ENCODE results near the gene LMO1.

Gene LMO1

GRCh38 chr11:8225589-8226036 lies 38.1 kb downstream of the LMO1 start:
- DNase-seq: peak; percentile 61

DNA sequence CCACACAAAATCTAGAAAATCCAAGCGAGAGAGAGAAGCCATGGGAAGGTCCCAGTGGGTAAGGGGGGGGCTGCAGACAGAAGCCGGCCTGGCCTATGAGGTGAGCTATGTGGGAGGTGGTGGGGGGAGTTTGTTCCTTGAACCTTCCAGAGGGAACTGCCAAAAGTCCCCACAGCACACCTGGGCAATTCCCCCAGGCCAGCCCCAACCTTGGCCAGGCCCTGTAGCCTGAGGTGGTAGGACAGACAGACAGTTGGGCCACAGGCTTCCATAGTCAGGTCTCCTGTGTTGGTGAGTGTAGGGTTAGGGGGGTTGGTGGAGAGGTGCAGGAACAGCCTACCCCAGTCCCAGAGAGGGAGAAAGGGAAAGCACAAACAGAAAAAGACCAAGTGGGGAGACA lies 39.0 kb downstream of the LMO1 start:
- no peak for DNase-seq

DNA sequence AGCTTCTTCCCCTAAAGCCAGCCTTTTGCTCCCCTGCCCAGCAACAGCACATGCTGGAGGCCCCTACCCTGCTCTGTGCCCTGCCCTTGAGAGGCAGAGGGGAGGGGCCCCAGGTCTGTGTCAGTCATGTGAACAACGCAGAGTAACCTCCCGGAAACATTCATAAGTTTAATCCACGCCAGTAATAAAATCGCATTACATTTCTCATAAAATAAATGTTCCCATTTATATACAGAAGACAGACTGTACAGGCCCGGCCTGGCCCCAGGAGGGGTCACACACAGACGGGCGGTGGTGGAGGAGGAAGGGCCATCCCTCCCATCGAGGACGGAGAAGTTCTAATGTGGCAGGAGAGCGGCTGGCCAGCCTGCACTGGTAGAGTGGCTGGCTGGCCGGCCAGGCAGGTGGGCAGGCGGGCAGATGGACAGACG lies 39.5 kb downstream of the LMO1 start:
- no peak for DNase-seq

DNA sequence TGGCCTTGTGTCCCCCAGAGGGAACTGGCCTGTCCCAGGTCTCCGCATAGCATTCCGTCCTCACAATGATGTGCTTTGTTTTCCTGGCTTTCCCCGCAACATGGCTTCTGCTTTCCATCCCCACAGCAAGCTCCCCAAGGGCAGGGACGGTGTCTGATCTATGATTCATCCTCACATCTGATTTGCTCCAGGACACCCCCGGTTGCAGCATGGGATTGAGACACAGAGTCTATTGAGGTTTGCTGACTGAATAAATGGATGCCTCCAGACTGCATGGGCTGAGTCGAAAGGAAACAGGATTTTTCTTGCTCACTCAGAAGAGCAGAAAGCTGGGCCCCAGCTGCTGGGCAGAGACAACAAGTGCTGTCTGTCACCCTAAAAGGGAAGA lies 40.2 kb downstream of the LMO1 start:
- no peak for DNase-seq

DNA sequence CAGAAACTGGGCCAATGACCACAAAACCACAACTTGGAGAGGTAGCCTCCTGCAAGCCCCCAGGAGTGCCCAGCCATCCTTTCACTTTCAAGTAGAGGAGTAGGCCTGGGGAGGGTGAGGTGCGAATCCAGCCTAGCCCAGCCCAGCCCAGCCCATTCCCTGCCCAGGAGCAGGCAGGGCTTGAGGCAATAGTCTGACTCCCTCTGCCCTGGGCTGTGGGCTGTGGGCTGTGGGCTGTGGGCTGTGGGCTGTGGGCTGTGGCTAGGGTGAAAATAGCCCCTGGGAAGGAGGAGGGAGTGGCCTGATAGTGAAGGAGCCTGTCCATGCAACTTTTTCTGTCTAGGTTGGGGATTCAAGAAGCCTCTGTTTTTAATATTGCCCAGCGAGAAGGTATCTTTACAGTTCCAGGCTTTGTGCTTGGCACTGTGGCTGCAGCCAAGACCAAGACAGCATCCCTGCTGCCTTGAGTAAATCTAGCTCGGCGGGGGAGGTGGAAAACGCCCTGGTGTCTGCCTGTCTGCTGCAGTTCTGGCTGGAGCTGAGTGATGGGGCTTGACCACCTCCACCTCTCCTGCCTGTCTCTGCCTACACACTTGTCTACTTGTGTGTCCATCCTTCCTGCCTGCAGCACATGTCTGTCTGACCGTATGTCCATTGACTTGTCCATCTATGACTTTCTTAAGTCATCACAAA lies 40.7 kb downstream of the LMO1 start:
- peak; percentile 60 for DNase-seq

DNA sequence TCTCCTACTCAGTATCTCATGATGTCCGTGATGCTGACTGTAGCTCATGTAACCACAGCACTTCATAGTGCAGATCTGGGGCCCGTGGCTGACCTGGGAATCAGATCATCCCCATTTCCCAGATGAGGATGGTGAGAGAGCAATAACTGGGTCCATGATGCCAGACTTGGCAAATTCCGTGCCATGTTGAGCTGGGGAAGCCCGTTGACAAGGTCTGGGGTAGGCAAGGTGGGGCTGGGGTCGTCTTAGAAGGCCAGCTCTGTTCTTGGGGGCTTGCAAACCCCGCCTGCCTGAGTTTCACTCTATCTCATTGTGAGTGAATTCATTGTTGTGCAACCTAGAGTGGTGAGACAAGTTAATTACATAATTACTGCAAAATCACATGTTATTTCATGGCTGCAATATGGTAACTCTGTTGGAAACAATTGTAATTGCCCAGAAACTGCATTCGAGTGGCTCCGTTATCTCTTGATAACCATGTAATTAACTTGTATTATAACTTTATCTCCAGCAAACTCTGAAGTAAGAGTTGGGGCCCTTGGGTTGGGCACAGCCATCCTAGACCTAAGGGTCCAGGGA lies 41.7 kb downstream of the LMO1 start:
- no peak for DNase-seq

GRCh38 chr11:8221046-8221723 lies 42.5 kb downstream of the LMO1 start:
- no peak for DNase-seq

DNA sequence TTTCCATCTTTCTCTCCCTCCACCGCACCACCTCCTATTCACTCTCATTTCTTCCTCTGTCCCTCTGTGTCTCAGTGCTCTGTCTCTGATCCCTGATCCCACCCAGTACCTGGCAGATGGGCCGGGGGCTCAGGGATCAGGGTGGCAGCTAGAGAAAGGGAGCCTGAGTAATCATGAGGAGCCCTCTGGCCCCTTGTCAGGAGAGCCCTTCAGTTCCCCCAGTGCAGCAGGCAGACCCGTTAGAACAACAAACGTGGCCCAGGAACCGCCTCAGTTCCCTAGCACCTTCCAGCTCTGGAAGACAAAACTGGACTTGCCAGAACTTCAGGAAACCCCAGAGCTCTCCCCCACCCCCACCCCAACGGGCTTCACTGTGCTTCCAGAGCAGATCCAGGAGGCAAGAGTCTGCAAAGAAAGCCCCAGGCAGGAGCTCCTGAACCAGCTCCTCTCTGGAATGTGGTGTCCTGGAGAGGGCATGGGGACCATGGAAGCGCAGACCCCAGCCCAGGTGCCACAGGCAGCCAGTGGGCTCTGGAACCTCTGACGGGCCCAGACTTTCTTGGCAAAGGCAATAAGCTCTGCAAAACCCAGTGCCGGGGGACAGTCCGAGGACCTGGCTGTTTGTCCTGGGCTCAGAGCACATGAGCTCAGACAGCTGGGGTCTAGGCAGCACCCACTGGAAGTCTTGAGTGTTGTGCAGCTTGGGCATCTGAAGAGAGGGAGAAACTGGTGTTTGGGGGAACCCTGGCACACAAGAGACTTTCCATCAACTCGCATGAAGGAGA lies 43.2 kb downstream of the LMO1 start:
- no peak for DNase-seq

GRCh38 chr11:8219257-8220021 lies 44.2 kb downstream of the LMO1 start:
- no peak for DNase-seq

DNA sequence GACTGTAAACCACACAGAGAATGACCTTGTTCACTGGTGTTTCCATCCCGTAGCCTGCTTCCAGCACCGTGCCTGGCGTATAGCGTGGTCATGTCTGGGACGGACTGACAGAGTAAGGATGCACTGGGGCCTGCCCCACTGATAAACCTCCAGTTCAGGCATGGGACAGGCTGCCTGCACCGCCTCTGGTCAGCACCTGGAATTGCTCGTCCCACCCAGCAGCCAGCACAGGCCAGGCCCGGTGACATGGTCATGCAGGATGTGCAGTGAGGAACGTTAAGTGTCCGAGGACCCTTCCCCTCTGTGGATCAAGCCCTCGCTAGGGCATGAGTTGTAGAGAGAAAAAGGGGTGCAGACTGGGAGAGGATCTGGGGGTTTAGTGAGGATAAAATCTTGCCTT lies 44.8 kb downstream of the LMO1 start:
- no peak for DNase-seq

GRCh38 chr11:8218409-8218808 lies 45.3 kb downstream of the LMO1 start:
- DNase-seq: no peak

- DNase-seq: no peak
Measured at GRCh38 chr11:8217926-8218325, 45.8 kb downstream of the LMO1 start.

DNA sequence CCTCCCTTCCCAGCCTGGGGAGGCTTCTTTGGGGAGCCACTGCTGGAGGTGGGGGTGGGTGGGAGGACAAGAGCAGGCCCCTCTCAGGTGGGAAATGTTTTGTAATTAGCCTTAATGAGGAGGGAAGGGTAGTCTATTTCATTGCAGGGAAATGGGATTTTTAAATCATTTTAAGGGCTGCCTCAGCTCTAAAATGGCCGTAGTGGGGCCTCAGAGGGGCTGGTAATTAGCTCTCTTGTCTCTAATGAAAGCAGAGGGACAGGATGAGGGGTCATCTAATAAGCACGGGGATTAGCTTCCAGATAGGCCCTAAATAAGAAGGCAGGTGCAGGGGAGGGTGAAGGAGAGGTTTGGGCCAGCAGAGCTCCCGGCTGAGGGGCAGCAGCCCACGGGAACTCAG lies 46.5 kb downstream of the LMO1 start:
- no peak for DNase-seq

GRCh38 chr11:8213376-8213775 lies 50.3 kb downstream of the LMO1 start:
- no peak for DNase-seq

DNA sequence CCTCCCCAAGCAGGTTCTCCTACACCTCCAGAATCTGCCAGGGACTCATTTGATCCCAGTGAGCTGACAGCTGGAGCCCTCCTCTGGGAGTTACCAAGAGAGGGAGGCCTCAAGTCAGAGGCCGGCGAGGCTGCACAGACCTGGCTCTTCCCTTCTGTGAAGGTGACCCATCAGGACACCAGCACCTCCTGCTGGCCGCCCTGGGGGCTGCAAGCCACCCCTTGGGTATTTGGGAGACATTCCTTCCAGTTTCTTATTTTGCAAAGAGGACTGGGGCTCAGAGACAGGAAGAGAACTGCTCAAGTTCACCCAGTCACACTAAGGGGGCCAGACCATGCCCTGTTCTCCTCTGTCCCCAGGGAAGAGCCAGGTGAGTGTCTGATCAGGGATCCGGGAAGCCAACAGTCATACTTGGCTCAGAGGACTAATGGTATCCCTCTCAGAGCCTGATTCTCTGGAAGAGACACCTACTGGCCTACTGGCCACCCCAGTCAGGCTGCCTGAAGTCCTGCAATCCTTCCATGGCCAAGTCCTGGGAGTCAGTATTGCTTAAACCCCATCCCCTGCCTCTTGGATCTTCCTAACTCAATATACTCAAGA lies 54.4 kb downstream of the LMO1 start:
- DNase-seq: no peak

GRCh38 chr11:8207080-8208000 lies 56.3 kb downstream of the LMO1 start:
- DNase-seq: no peak

DNA sequence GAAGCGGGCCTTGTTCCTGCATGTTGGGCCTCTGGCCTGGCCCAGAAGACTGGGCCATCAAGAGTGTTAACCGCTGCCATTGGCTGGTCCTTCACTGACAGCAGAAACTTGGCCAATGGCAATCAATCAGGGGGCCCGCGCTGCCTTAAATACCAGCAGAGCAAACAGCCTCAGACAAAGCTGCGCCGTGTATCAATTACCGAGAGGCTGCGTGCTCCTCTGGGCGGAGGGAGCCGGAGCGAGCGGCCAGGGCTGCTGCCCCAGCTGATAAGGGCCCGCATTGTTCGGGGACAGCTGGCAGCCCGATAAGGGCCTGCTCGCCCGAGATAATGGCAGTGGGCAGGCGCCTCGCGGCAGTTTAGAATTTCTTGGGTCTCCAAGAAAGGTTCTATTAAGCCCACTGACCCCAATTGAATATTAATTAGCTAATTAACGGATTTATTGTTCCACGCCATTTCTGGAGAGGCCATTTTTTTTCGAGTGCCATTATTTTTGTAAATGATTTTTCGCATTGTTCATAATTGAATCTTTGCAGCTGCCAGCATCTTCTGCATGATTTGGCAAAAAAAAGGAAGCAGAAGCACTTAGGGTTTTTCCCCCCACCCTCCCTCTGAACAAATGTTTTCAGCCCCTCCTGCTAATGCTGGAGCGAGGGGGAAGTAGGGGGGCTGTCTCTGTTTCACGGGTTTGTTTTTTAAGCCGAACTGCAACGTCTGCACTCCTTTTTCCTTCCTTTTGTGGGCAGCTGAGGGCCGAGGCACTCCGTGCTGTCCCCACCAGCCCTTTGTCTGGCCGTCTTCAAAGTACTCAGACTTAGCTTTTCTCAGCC lies 57.2 kb downstream of the LMO1 start:
- DNase-seq: peak; percentile 84

DNA sequence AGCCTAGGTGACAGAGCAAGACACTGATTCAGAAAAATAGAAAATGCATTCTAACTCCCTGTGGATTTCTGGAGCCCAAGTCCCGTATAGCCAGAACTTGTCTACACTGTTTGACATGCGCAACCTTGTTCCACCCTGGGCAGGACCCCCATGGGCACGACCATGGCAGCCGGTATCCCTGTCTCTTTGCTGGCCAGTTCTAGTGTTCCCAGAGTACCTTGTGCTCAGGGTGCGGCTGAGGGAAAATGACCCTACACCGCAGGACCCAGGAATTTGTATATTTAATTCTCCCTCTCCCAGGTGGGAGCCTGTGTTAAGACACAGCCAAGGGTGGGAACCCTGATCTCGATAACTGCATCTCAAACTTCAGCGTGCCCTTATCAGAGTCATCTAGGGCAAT lies 58.1 kb downstream of the LMO1 start:
- DNase-seq: no peak

DNA sequence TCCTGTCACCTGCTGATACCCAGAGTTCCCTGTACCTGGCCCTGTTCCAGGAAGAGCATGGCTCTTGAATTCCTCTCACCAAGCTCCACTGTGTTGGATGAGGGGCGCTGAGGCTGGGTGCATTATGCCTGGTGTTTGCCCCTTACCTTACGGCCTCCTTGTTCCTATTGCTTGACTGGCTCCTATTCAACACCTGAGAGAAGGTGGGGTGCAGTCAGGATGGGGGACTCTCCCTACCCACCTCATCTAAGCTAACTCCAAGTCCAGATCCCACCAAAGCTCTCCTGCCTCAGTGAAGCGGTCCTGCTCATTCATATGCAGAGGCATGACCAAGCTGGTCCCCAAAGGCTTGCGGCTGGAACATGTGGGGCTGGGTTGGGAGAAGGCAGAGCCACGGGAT lies 59.1 kb downstream of the LMO1 start:
- no peak for DNase-seq

- no peak for DNase-seq
Measured at GRCh38 chr11:8204025-8204424, 59.7 kb downstream of the LMO1 start.

DNA sequence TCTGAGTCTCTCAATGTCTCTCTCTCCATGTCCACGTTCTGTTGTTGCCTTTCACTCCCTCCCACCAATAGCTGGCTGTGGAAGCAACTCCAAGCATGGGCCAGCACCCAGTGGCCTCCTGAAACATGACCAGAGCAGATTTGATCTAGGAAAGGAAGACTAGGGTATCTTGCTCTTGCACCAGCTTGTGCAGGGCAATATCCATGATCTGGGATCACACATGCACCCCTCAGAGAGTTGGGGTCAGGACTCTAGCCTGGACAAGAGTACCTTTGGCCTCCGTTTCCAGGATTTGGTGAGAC lies 60.3 kb downstream of the LMO1 start:
- DNase-seq: no peak
